HG02678 (cell line): ENCODE results near the gene ERBB3.
"Not testable (repeated sequence)": the region's sequence is repeated elsewhere in the genome, so short reads cannot be mapped to it uniquely, and the experiment has no call there.

Experiments used
- ATAC-seq: cut with Tn5 transposase; IDR thresholded peaks from one replicate; pipeline ENCODE4 v1.9.1; 2021; ENCODE audit warnings: mild to moderate bottlenecking, moderate library complexity; ENCODE audit not compliant: unreplicated experiment

ERBB3 gene

GRCh38 chr12:56110571-56110970, 30.6 kb downstream of the ERBB3 start:
- no peak for ATAC-seq

DNA sequence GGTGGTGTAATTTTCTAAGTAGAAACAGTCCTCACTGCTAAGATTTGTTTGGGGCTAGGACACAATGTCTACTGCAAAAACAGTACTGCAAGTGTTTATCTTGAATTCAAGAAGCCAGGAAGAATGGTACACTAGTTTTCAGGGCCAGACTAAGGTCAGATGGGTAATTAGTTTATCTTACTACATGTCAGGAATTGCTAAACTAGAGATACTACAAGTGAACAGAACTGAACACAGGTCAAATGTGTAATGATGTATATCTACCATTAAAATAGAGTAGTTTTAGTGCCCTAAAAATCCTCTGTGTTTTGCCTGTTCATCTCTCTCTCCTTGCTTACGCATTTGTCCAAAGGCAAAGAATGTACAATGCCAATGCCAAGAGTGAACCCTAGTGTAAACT, 34.1 kb downstream of the ERBB3 start:
- ATAC-seq, result no peak

DNA sequence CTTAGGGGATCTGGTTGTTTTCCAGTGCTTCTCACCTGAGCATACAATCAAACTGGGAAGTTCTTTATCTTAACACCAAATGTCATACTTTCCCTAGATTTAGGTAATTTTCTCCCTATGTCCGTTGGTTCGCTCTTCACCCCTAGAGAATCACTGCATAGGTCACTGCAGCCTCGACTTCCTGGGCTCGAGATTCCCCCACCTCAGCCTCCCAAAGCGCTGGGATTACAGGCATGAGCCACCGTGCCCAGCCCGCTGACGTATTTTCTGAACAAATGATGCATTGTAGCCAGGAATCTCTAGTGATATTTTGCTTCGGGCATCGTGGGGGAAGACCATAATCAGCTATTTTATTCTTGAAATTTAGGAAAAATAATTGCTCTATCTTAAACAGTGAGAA, 35.4 kb downstream of the ERBB3 start:
- no peak for ATAC-seq

DNA sequence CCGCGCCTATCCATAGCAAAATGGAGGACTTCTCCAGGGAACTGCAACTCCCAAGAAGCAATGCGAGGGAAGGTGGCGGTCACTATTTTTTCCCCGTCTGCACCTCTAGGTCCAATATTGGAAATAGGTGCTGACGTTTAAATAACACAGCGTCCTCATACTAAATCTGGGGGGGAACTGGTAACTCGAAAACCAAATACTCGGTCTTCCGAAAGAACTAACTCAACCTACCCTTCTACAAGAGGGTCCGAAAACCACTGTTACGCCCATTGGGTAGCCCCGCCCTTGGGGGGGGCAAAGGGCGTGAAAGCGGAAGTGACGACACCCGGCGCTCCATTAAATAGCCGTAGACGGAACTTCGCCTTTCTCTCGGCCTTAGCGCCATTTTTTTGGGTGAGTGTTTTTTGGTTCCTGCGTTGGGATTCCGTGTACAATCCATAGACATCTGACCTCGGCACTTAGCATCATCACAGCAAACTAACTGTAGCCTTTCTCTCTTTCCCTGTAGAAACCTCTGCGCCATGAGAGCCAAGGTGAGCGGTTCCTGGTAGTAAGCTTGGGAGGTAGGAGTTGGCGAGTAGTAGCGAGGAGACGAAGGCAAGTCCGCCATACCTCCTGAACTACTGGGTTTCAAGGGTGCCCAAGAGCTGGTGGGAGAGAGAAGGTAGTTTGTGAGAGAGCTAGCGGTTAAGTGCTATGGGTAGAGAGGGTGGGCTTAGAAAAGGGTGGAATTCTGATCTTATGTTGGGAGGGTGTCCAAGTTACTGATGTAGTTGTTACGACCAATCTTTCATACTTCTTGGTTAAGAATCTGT, 36.5 kb downstream of the ERBB3 start, which contains the start of gene RPL41:
Gene RPL41 (plus strand): TSS at position 367 of the 815 bp plus-strand sequence.
- ATAC-seq, result peak; percentile 48

DNA sequence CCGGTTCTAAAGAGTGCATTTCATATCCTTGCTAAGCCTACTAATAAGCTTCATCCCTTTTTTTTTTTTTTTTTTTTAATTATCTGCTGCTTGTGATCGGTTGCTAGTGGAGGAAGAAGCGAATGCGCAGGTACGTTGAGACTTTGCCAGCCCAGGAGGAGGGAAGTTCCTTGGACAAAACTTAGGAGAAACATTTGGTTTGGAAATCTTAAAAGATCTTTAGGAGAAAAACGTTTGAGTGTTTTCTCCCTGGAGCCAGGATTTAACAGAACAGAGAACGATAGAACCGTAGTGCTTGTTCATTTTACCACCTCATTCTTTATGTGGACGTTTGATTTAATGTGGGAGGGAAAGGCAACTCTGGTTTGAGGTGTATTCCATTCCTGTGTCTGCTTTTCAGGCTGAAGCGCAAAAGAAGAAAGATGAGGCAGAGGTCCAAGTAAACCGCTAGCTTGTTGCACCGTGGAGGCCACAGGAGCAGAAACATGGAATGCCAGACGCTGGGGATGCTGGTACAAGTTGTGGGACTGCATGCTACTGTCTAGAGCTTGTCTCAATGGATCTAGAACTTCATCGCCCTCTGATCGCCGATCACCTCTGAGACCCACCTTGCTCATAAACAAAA, 37.2 kb downstream of the ERBB3 start:
- ATAC-seq, result not testable (repeated sequence)

- peak; percentile 77 for ATAC-seq
Measured at GRCh38 chr12:56117778-56118687, 38.1 kb downstream of the ERBB3 start, which contains the start of gene ZC3H10. Gene ZC3H10, plus strand, starts transcription at chr12:56118266. Its CDS starts 2,297 bp downstream, at chr12:56120563.

GRCh38 chr12:56118688-56119357, 38.9 kb downstream of the ERBB3 start:
- ATAC-seq, result no peak

DNA sequence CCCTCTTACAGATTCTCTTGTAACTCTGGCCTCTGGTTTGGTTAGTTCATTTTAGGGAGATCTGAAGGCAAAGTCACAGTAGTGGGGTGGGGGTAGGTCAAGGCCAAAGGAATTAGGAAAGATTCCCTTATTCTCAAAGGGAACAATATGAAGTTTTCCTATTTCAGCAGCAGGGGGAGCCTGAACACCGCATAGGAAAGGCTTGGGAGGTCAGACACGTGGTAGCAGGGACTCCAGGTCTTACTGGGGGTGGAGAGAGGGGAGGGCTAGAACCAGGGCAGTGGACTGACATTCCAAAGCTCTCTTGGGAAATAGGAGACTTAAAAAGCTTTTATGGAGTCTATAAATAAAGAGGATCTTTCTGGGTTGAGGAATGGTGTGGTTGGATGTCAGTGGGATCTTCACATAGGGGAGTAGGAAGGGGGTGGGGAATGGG, 39.4 kb downstream of the ERBB3 start:
- ATAC-seq, result no peak

DNA sequence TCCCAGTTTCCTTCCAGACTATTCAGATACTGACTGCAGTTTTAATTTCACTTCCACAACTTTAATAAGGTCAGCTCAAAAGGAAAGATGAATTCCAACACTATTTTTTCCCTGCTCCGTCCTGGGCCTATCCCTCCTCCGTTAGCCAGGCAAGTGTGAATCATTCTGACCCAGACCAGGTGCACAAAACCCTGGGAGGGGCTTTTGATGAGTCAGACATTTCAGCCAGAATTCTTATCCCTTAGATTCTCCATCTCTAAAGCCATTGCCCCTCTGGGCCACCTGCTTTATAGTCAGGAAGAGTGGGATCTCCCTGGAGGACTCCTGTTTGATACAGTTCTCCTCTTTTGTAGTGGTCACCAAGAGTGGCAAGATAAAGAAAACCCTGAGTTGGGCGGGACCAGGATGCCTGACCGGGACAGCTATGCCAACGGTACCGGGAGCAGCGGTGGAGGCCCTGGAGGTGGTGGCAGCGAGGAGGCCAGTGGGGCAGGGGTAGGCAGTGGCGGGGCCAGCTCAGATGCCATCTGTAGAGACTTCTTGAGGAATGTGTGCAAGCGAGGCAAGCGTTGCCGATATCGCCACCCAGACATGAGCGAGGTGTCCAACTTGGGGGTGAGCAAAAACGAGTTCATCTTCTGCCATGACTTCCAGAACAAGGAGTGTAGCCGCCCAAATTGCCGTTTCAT, 40.3 kb downstream of the ERBB3 start:
- no peak for ATAC-seq

DNA sequence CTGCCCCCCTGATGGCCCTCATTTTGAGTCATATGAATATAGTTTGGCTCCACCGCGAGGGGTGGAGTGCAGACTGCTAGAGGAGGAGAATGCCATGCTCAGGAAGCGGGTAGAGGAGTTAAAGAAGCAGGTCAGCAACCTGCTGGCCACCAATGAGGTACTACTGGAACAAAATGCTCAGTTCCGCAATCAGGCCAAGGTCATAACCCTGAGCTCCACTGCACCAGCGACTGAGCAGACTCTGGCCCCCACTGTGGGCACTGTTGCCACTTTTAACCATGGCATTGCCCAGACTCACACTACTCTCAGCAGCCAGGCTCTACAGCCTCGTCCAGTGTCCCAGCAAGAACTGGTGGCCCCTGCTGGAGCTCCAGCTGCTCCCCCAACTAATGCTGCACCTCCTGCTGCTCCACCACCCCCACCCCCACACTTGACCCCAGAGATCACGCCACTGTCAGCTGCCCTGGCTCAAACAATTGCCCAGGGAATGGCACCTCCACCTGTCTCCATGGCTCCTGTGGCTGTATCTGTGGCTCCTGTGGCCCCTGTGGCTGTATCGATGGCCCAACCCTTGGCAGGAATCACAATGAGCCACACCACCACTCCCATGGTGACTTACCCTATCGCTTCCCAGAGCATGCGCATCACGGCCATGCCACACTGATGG, 41.4 kb downstream of the ERBB3 start:
- ATAC-seq, result no peak

GRCh38 chr12:56122637-56123036, 42.7 kb downstream of the ERBB3 start:
- no peak for ATAC-seq

GRCh38 chr12:56124133-56124532, 44.2 kb downstream of the ERBB3 start:
- no peak for ATAC-seq

GRCh38 chr12:56126732-56127239, 46.8 kb downstream of the ERBB3 start:
- ATAC-seq, result no peak

DNA sequence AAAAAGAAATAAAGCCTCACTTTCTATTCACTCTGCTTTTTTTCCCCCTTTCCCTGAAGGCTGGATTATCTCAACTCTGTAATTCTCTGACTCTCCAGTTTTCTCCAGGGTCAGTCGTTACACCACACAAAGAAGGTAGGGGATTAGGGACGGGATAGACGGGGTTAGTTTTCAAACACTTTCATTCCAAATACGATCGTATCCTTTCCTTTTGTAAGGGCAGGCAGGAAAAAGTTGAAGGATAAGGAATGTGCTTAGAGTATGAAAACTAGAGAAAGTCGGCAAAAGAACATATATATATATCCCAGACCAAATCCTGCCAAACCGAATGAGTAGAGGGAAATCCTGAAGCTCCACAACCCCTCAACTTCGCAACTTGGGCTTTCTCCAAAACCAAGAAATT, 47.5 kb downstream of the ERBB3 start:
- ATAC-seq, result no peak

- peak; percentile 90 for ATAC-seq
Measured at GRCh38 chr12:56127888-56128669, 48.1 kb downstream of the ERBB3 start, which contains the start of gene ESYT1. Gene ESYT1, plus strand, starts transcription at chr12:56128267. Its CDS starts 53 bp downstream, at chr12:56128320.

DNA sequence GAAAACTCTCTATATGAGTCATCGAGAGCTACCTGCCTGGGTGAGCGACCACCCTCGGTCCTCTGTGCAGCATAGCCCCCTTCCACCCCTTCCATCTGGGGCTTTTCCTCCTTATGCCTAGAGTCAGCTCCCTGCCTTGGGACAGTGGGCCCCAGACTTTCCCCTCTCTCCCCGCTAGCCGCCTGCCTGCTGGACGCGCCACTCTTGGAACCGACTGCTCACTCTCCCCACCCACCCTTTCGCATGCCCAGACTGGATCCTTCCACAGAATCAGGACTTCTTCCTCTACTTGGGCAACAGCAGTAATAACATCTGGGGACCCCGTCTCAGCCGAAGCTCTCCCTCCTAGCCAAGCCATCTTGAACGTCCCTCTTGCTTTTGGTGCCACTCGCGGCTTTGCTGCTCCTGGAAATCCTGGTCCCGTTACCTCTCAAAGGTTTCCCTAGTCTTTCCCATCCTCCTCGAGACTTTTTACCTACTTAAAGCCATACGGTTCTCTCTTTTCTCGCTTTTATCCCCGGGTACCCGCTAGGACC, 48.8 kb downstream of the ERBB3 start:
- no peak for ATAC-seq

GRCh38 chr12:56129206-56129941, 49.4 kb downstream of the ERBB3 start:
- ATAC-seq, result peak; percentile 37
